Fibroblast of villous mesenchyme (primary cell): ENCODE data around the gene IGHMBP2. TPM values are rescaled to one million over a fixed set of nuclear protein-coding genes. Genes with fewer than 3 reads are reported as not detected.

Source experiments
- DNase-seq: peaks from one replicate; pipeline ENCODE4 v3.0.0-alpha.2; 2010; ENCODE audit warnings: low read depth
- H3K4me3 ChIP-seq: 2 replicates; pipeline ENCODE4 v1.5.1; 2011; ENCODE audit warnings: low read depth, mild to moderate bottlenecking, low read length
- total RNA-seq: library from RNA; depleted of rRNA; stranded (reverse); fragments of >200 nt; gene quantifications from 2 replicates; pipeline ENCODE4 v1.2.3, GENCODE V29; 2012
- TF ChIP-seq, protein P1 (sequence below): IDR thresholded peaks from 2 replicates; pipeline ENCODE4 v1.5.1; 2012; ENCODE audit warnings: low read depth, mild to moderate bottlenecking, low read length; ENCODE audit not compliant: insufficient read depth

The IGHMBP2 gene
- total RNA-seq, 1 donor: 9.9 TPM

DNA sequence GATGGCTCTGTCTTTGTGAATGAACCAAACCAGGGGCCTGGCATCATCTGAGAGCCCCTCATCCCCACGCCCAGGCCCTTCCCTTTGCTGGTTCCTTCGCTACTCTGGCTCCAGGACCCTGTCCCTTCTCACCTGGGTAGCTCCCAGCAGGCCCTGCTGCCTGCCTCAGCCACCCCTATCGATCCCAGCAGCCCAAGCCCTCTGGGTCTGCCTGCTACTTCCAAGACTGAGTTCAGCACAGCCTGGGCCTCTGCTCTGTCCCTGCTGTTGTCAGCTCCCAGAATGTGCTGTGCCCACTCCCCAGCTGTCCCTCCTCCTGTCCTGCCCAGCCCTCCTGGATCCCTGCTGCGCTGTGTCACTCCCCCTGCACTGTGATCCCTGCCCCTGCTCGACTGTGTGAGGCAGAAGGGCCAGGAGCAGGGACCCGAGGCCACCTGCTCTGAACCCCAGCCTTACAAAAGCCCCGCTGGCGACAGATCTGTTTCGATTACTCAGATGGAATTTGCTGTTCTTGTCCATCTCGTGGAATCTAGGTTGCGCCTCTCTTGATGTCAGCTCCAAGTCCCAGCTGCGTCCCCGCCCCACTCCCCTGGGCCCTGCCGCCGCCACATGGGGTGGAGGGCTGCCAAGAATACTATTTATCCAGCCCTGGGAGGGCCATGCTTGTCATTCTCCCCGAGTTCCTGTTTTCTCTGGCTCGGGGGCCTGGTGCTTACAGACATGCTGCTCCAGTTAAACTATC lies 13.0 kb upstream of the IGHMBP2 start:
- TF ChIP-seq, protein P1, sequence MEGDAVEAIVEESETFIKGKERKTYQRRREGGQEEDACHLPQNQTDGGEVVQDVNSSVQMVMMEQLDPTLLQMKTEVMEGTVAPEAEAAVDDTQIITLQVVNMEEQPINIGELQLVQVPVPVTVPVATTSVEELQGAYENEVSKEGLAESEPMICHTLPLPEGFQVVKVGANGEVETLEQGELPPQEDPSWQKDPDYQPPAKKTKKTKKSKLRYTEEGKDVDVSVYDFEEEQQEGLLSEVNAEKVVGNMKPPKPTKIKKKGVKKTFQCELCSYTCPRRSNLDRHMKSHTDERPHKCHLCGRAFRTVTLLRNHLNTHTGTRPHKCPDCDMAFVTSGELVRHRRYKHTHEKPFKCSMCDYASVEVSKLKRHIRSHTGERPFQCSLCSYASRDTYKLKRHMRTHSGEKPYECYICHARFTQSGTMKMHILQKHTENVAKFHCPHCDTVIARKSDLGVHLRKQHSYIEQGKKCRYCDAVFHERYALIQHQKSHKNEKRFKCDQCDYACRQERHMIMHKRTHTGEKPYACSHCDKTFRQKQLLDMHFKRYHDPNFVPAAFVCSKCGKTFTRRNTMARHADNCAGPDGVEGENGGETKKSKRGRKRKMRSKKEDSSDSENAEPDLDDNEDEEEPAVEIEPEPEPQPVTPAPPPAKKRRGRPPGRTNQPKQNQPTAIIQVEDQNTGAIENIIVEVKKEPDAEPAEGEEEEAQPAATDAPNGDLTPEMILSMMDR: no peak
- peak; percentile 91 for DNase-seq
- H3K4me3 ChIP-seq: no peak overlapping the region

DNA sequence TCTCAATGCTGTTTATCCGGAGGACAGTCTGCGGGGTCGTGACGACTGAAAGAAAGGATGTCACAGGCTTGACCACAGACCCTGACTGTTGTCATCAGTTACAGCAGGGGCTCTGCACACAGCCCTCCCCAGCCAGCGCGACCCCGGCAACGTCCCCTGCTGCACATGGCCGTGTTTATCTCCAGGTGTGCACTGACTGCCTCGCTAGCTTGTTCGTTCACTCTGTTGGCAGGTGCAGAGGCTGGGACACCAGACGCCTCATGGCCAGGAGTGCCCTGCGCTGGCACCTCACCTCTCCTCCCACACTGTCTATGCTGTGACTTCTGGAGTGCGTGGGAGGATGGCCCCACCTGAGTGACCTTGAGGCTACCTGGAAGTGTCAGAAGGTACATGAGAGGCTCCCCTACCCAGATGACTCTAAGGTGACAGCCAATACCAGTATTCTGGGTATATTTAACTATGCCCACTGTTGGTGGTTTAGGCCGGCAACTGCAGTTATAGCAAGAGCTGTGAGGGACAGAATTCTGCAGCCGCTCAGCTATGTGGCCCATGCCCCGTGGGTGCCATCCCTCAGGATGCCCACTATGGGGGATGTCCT lies 12.2 kb upstream of the IGHMBP2 start:
- TF ChIP-seq, protein P1: no peak
- no peak overlapping the region for H3K4me3 ChIP-seq
- DNase-seq: no peak

DNA sequence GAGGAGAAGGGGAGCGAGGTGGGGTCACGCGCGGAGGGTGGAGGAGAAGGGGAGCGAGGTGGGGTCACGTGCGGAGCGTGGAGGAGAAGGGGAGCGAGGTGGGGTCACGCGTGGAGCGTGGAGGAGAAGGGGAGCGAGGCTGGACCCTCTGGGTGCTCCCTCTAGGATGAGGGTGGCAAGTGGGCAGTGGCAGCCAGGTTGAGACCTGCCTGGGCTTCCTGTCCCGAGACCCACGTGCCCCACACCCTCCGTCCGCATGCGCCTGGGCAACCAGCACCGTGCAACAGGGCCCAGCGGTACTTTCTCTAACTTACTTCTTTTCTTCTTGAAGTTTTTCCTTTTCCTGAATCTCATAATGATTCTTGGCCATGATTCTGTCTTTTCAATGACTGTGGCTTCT lies 11.1 kb upstream of the IGHMBP2 start:
- no peak for DNase-seq
- H3K4me3 ChIP-seq: no peak overlapping the region
- TF ChIP-seq, protein P1: no peak

GRCh38 chr11:68893282-68893681 lies 10.4 kb upstream of the IGHMBP2 start:
- TF ChIP-seq, protein P1: no peak

GRCh38 chr11:68896171-68896959 lies 7.3 kb upstream of the IGHMBP2 start:
- DNase-seq: no peak
- TF ChIP-seq, protein P1: no peak
- H3K4me3 ChIP-seq: no peak overlapping the region

More at GRCh38 chr11:68893282-68893681, 10.4 kb upstream of the IGHMBP2 start:
- DNase-seq: no peak
- H3K4me3 ChIP-seq: no peak overlapping the region

DNA sequence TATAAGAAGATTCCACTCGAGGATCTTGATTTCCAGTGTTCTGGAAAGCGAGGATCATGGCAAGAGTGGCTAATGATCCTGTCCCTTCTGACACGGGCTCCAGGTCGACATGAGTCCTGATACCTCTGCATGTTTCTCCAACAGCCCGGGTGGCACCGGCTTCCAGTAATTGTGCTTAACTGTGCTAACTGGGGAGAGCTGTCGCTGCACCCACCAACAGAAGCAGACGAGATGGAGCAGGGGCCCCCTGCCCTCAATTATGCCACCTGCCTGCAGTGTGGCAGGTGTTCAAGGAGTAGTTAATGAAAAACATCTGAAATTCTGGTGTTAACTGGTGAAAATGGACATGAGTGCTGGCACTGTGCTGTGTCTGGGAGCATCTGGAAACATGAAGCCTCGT lies 6.2 kb upstream of the IGHMBP2 start:
- TF ChIP-seq, protein P1: no peak
- H3K4me3 ChIP-seq: no peak overlapping the region
- no peak for DNase-seq
